GM12878 (cell line): Measurements from ENCODE around the gene SLC12A3. TPM values are rescaled to one million over a fixed set of nuclear protein-coding genes. Genes with fewer than 3 reads are reported as not detected.

ENCODE experiments used
- ATAC-seq: fragments of 200-7000 bp; cut with Tn5 transposase; 3 replicates; pipeline ENCODE4 v1.9.1; 2020; ENCODE audit warnings: mild to moderate bottlenecking, moderate library complexity
- BruUV-seq: library from RNA; stranded (reverse); fragments of 400-500 nt; replicated peaks from 2 replicates; lab custom pipeline; 2021; lab: Mats Ljungman, UMichigan
- CTCF ChIA-PET: fragments of 300-600 bp; sonication (Branson Sonifier 250); formaldehyde crosslinking; extraction: SDS; loops from one replicate; lab custom pipeline; 2021; ENCODE audit warnings: inconsistent platforms; lab: Yijun Ruan, JAX
- POLR2A ChIA-PET: fragments of 350-600 bp; formaldehyde crosslinking; extraction: SDS; loops from one replicate; lab custom pipeline; 2021; ENCODE audit warnings: inconsistent platforms; lab: Charles Lee
- RAD21 ChIA-PET: fragments of 300-600 bp; sonication (Branson Sonifier 250); formaldehyde crosslinking; loops from one replicate; lab custom pipeline; 2023; ENCODE audit warnings: antibody characterized with exemption; ENCODE audit not compliant: unreplicated experiment; lab: Charles Lee
- SMC1A ChIA-PET: fragments of 300-600 bp; sonication (Branson Sonifier 250); formaldehyde crosslinking; loops from one replicate; lab custom pipeline; 2023; ENCODE audit not compliant: unreplicated experiment, uncharacterized antibody; lab: Charles Lee
- DNase-seq: peaks from one replicate; pipeline ENCODE4 v3.0.0-alpha.2; 2011; ENCODE audit warnings: low read depth, low spot score
- FAIRE-seq: peaks from 3 replicates; lab custom pipeline; 2011; peaks lifted over from hg19 to GRCh38; lab: Jason Lieb, UNC
- H2AFZ ChIP-seq: 2 replicates; pipeline ENCODE4 v1.6.0; 2011; ENCODE audit warnings: low read depth, low read length, control low read depth; ENCODE audit not compliant: control insufficient read depth
- H3K27ac ChIP-seq: 2 replicates; pipeline ENCODE4 v1.5.1; 2011; ENCODE audit warnings: control low read depth; ENCODE audit not compliant: control insufficient read depth, insufficient read depth
- H3K27me3 ChIP-seq, 2 experiments: replicated peaks in 1 of 2; 2 replicates each; pipeline versions ENCODE4 v1.6.0 to v1.6.1; 2011; ENCODE audit warnings: low read length in 1 of 2; ENCODE audit not compliant: control insufficient read depth in 2 of 2, insufficient read depth in 2 of 2
- H3K36me3 ChIP-seq, 2 experiments: 2 replicates each; pipeline ENCODE4 v1.5.1; 2011; ENCODE audit warnings: low read length in 1 of 2; ENCODE audit not compliant: control insufficient read depth in 2 of 2, insufficient read depth in 2 of 2
- H3K4me1 ChIP-seq: 2 replicates; pipeline ENCODE4 v1.6.1; 2011; ENCODE audit warnings: mild to moderate bottlenecking, low read length, moderate library complexity, mixed read lengths; ENCODE audit not compliant: control insufficient read depth, insufficient read depth
- H3K4me2 ChIP-seq: 2 replicates; pipeline ENCODE4 v1.6.0; 2011; ENCODE audit warnings: control low read depth; ENCODE audit not compliant: control insufficient read depth, insufficient read depth
- H3K4me3 ChIP-seq: fragments of 200-600 bp; sonication (generic); 2 replicates; pipeline ENCODE4 v1.5.1; 2016
- H3K79me2 ChIP-seq: 2 replicates; pipeline ENCODE4 v1.6.0; 2011; ENCODE audit warnings: low read length; ENCODE audit not compliant: control insufficient read depth, insufficient read depth
- H3K9ac ChIP-seq: 2 replicates; pipeline ENCODE4 v1.8.0; 2011; ENCODE audit warnings: low read length, control low read depth, mixed read lengths; ENCODE audit not compliant: control insufficient read depth, insufficient read depth
- H3K9me3 ChIP-seq: replicated peaks from 3 replicates; pipeline ENCODE4 v1.5.1; 2011; ENCODE audit warnings: mild to moderate bottlenecking, low read length; ENCODE audit not compliant: control insufficient read depth, insufficient read depth
- H4K20me1 ChIP-seq: 2 replicates; pipeline ENCODE4 v1.6.0; 2011; ENCODE audit not compliant: control insufficient read depth, insufficient read depth
- BCLAF1 ChIP-seq: fragments of 450-650 bp; IDR thresholded peaks from 2 replicates; pipeline ENCODE4 v1.6.1; 2017; ENCODE audit warnings: antibody characterized with exemption, mild to moderate bottlenecking, moderate library complexity
- IRF5 ChIP-seq: fragments of 450-650 bp; IDR thresholded peaks from 2 replicates; pipeline ENCODE4 v1.6.1; 2017; ENCODE audit warnings: borderline replicate concordance
- MEF2B ChIP-seq: fragments of 450-650 bp; IDR thresholded peaks from 2 replicates; pipeline ENCODE4 v1.6.1; 2018; ENCODE audit warnings: mild to moderate bottlenecking, moderate library complexity; ENCODE audit not compliant: partially characterized antibody, poor library complexity, severe bottlenecking
- SMAD5 ChIP-seq: IDR thresholded peaks from 2 replicates; pipeline ENCODE4 v1.6.1; 2016; ENCODE audit warnings: antibody characterized with exemption, low read depth
- SREBF2 ChIP-seq: IDR thresholded peaks from 2 replicates; pipeline ENCODE4 v1.6.1; 2012; ENCODE audit warnings: mild to moderate bottlenecking, low read length
- WGBS: methylation state at CpG from one replicate; pipeline ENCODE4 v1.1.6; 2016; ENCODE audit warnings: low lambda C conversion rate; ENCODE audit not compliant: insufficient replicate concordance, insufficient coverage; ENCODE audit errors: missing lambda C conversion rate; 5-methylcytosine and 5-hydroxymethylcytosine counted together
- in situ Hi-C: fragments of 300-500 bp; cut with MboI; formaldehyde crosslinking; loops from 9 replicates; pipeline ENCODE4 v1.14.3; 2018; ENCODE audit warnings: mixed read lengths
- intact Hi-C: fragments of 100-400 bp; cut with micrococcal nuclease; formaldehyde crosslinking; loops from one replicate; pipeline ENCODE4 v1.14.2; 2022; ENCODE audit not compliant: unreplicated experiment
- polyA plus RNA-seq, 11 experiments: library from polyadenylated mRNA; depleted of rRNA in 4 of 11; unstranded in 6 of 11; stranded (reverse) in 5 of 11; fragments of >200 nt; fragmentation: Nextera tagmentation in 4 of 11; fragmentation: Illumina TruSeq in 1 of 11; extraction: Ambion mirVana in 4 of 11; extraction: Trizol in 1 of 11; gene quantifications; 1 replicate in 1 of 11; 2 replicates in 10 of 11; pipeline versions ENCODE4 v1.2.1 to v1.2.3, GENCODE V29; 2011 to 2016; ENCODE audit warnings: inconsistent platforms in 2 of 11, missing spikeins in 2 of 11, low read depth in 1 of 11
- total RNA-seq, 4 experiments: library from RNA; depleted of rRNA in 3 of 4; stranded (reverse); fragments of >200 nt in 3 of 4; fragmentation: Illumina TruSeq in 1 of 4; extraction: Trizol in 1 of 4; gene quantifications; 2 replicates each; pipeline versions ENCODE4 v1.2.1 to v1.2.3, GENCODE V29; 2013 to 2021

The SLC12A3 gene
- total and polyA plus RNA-seq, 10 of the 15 experiments (the other 5 are each of a cell fraction or from before 2014, with no cell fraction given) = 0.05 to 6.3 (median 3.1) TPM

GRCh38 chr16:56910112-56910511 lies 45.1 kb downstream of the SLC12A3 start:
- CTCF ChIA-PET = interaction anchor here (0.9 to 6.2 kb wide), 9 partner anchors 10 to 54 kb away, joined by 3 to 50 read pairs (median 3); partner anchors contain the start of gene SLC12A3
- Histone ChIP-seq H2AFZ (no peak overlapping the region), H3K4me2 (no peak overlapping the region), H3K4me3 (no peak overlapping the region), H4K20me1 (no peaks in the 10 kb centered on the region), H3K9me3 (no peaks in the 10 kb centered on the region; the same call in 2 of the 3 replicates), H3K27ac (no peak overlapping the region), H3K4me1 (peaks cover 35% of the 10 kb centered on the region), H3K36me3 (no peaks in the 10 kb centered on the region), H3K9ac (no peak overlapping the region), H3K79me2 (no peaks in the 10 kb centered on the region), H3K27me3 (no peaks in the 10 kb centered on the region)
- ATAC-seq (no peak), FAIRE-seq (no peak), DNase-seq (no peak)
- RAD21 ChIA-PET = interaction anchor here (0.7 to 4.8 kb wide), 9 partner anchors 10 to 132 kb away, joined by 4 to 25 read pairs (median 6); partner anchors contain the start of gene HERPUD1
- POLR2A ChIA-PET = interaction anchor here (0.5 to 13.8 kb wide), 7 partner anchors 10 to 413 kb away, joined by 3 to 306 read pairs (median 3); partner anchors contain the start of gene HERPUD1
- in situ Hi-C loops = no loop called here
- BruUV-seq = no TSS peak
- intact Hi-C loops = loop anchor here (2.0 kb wide), 3 partner anchors 21 to 49 kb away; no protein-coding TSS in a partner anchor
- SMC1A ChIA-PET = interaction anchor here (0.6 to 6.2 kb wide), 11 partner anchors 10 to 71 kb away, joined by 3 to 26 read pairs (median 6); no protein-coding TSS in a partner anchor
- TF ChIP-seq MEF2B = no peak
- TF ChIP-seq SREBF2 = no peak
- no peak for TF ChIP-seq BCLAF1
- TF ChIP-seq IRF5 = no peak
- no peak for TF ChIP-seq SMAD5
- 99% methylated on average over 5 of the region's 5 CpGs for WGBS
